Heart left ventricle (tissue), 16 donors: ENCODE measurements around the gene RNF208. TPM values are rescaled to one million over a fixed set of nuclear protein-coding genes. Genes with fewer than 3 reads are reported as not detected.

Experiments
- ATAC-seq, 4 donors: fragments of 200-7000 bp; cut with Tn5 transposase; one replicate each; pipeline ENCODE4 v1.9.1; 2020 to 2022; ENCODE audit warnings: moderate library complexity in 4 of 4, mild to moderate bottlenecking in 3 of 4, moderate number of reproducible peaks in 1 of 4
- DNase-seq, 5 donors: peaks; one replicate each; pipeline ENCODE4 v3.0.0-alpha.2; 2020
- H3K27ac ChIP-seq, 12 donors: fragments of 200-600 bp; sonication (generic) in 4 of 12; one replicate each; pipeline versions ENCODE4 v1.5.0 to v1.8.0; 2016 to 2022; ENCODE audit warnings: mild to moderate bottlenecking in 2 of 12
- H3K27me3 ChIP-seq, 9 donors: fragments of 200-600 bp; sonication (generic) in 2 of 9; one replicate each; pipeline versions ENCODE4 v1.5.1 to v1.8.0; 2016 to 2022; ENCODE audit warnings: mild to moderate bottlenecking in 3 of 9
- H3K36me3 ChIP-seq, 9 donors: fragments of 200-600 bp; sonication (generic) in 2 of 9; one replicate each; pipeline versions ENCODE4 v1.5.0 to v1.8.0; 2018 to 2022; ENCODE audit warnings: mild to moderate bottlenecking in 2 of 9
- H3K4me1 ChIP-seq, 12 donors: fragments of 200-600 bp; sonication (generic) in 4 of 12; one replicate each; pipeline versions ENCODE4 v1.5.0 to v1.8.0; 2016 to 2022; ENCODE audit warnings: mild to moderate bottlenecking in 3 of 12
- H3K4me3 ChIP-seq, 12 donors: fragments of 200-600 bp; sonication (generic) in 4 of 12; one replicate each; pipeline versions ENCODE4 v1.5.0 to v1.8.0; 2017 to 2022; ENCODE audit warnings: mild to moderate bottlenecking in 9 of 12, moderate library complexity in 4 of 12
- H3K9me3 ChIP-seq, 12 donors: fragments of 200-600 bp; sonication (generic) in 4 of 12; one replicate each; pipeline versions ENCODE4 v1.5.0 to v1.8.0; 2016 to 2022; ENCODE audit warnings: mild to moderate bottlenecking in 1 of 12
- POLR2A ChIP-seq, 2 donors: fragments of 450-650 bp; IDR thresholded peaks; one replicate each; pipeline ENCODE4 v1.6.1; 2017; ENCODE audit warnings: antibody characterized with exemption in 2 of 2, mild to moderate bottlenecking in 2 of 2, moderate library complexity in 2 of 2
- WGBS, 4 donors: extraction: QIAGEN DNeasy Blood & Tissue Kit in 2 of 4; methylation state at CpG; one replicate each; pipeline versions ENCODE4 v1.1.5 to v1.1.7; 2013 to 2018; 5-methylcytosine and 5-hydroxymethylcytosine counted together
- intact Hi-C, 10 donors: fragments of 100-400 bp; cut with DNase I; formaldehyde crosslinking; loops; one replicate each; pipeline versions ENCODE4 v1.11.1 to v1.14.2; 2022
- polyA plus RNA-seq, 2 donors: library from polyadenylated mRNA; stranded (reverse); fragments of 200-250 nt; gene quantifications; one replicate each; pipeline ENCODE4 v1.2.3, GENCODE V29; 2013
- total RNA-seq, 9 donors: library from RNA; depleted of rRNA in 2 of 9; stranded (reverse); fragments of >200 nt in 2 of 9; fragmentation: NEBNext Ultra II Directional in 3 of 9; extraction: Animal tissue kit (Norgen Biotek cat#: 25700) in 3 of 9; gene quantifications; one replicate each; pipeline versions ENCODE4 v1.1.0 to v1.2.4, GENCODE V29; 2016 to 2023
- TF ChIP-seq, protein P1 (sequence below), 12 donors: fragments of 200-600 bp; sonication (generic) in 4 of 12; IDR thresholded peaks; one replicate each; pipeline versions ENCODE4 v1.5.0 to v1.8.0; 2018 to 2022; ENCODE audit warnings: antibody characterized with exemption in 12 of 12, mild to moderate bottlenecking in 5 of 12
- donor health status: ischemic (EF 13 %, LVEDD 7.1; RV severe dilation, severe dysfunction).
- donor health status: healthy with polysubstance abuse.
- donor health status: DM: no; HTN: yes; CAD: no.
- donor health status: DM: no; HTN: no; CAD: no.
- donor health status: ischemic (EF 25% LVEDD 6.9; RV normal size, moderate dysfunction).
- donor health status: ischemic (EF 25% LVEDD 5.7; RV mildly dilated, moderate dysfunction).
- donor health status: healthy.
- donor health status: DM: yes; HTN: yes; CAD: no.
- donor health status: ischemic (EF 35%, LVEDD 5.7; RV mildly dilated, moderate dysfunction).
- donor health status: nonischemic (EF 11% LVEDD 7.7; RV severe dilation, severe dysfunction).
- donor health status: DM: yes; HTN: yes; CAD: no.
- donor health status: PGD.
- donor health status: ischemic (EF 29% LVEDD 5.4; RV normal size, mild dysfunction).
- donor health status: nonischemic (EF 23%, LVEDD 6.1; RV moderate dilation, normal function).

The RNF208 gene
- total and polyA plus RNA-seq, 11 donors = 6.9 to 72.7 (median 22.5) TPM

DNA sequence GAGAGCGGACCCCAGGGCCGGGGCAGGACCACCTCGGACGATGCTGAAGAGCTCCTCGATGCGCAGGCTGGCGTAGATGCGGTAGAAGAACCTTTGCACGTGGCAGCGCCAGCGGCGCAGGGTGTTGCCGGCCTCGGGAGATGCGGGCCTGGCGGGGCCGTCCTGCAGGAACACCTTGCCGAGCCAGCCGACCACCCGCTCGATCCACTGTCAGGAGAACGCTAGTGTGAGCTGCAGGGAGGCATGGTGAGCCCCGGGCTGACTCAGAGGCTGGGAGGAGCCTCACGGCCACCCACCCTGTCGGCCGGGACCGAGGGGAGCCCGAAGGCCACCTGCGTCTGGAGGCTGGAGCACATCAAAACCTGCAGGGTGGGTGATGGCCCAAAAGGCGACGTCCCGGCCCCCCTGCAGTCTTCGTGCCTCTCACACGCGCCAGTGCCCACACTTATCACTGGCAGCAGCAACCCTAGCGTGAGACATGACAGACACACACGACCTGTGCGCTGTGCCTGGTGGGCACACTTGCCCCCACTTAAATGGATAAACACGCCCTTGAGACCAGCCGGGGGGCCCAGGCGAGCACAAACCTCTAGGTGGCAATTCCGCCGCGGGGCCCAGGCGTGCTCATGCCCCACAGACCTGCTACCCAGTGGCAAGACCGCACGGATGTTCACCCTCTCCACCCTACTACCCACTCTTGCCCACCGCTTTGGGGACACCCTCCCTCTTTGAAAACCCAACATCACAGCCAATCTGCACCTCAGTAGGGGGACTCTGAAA, 37.0 kb downstream of the RNF208 start:
- peaks cover 14 to 48% (median 30%) of the 10 kb centered on the region in 12 donors for H3K4me1 ChIP-seq
- TF ChIP-seq POLR2A (IDR thresholded peaks at IDR 0.05) = no peak
- TF ChIP-seq, protein P1, sequence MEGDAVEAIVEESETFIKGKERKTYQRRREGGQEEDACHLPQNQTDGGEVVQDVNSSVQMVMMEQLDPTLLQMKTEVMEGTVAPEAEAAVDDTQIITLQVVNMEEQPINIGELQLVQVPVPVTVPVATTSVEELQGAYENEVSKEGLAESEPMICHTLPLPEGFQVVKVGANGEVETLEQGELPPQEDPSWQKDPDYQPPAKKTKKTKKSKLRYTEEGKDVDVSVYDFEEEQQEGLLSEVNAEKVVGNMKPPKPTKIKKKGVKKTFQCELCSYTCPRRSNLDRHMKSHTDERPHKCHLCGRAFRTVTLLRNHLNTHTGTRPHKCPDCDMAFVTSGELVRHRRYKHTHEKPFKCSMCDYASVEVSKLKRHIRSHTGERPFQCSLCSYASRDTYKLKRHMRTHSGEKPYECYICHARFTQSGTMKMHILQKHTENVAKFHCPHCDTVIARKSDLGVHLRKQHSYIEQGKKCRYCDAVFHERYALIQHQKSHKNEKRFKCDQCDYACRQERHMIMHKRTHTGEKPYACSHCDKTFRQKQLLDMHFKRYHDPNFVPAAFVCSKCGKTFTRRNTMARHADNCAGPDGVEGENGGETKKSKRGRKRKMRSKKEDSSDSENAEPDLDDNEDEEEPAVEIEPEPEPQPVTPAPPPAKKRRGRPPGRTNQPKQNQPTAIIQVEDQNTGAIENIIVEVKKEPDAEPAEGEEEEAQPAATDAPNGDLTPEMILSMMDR (IDR thresholded peaks at IDR 0.05) = no peak
- intact Hi-C loops = loop anchor here (5.0 to 10.0 kb wide), 5 partner anchors 37 to 70 kb away; partner anchors contain the start of genes CYSRT1 (in 4 of the 10), RNF224 (in 4 of the 10), RNF208 (in 2 of the 10) and DPP7 (in 1 of the 10)
- ATAC-seq = no peak
- H3K36me3 ChIP-seq = peaks cover 0 to 73% (median 51%) of the 10 kb centered on the region in 9 donors
- 92 to 97% (median 94%) methylated on average over 14 to 48 of the region's 48 CpGs for WGBS, 4 donors
- DNase-seq = no peak
- no peak overlapping the region for H3K27ac ChIP-seq
- H3K27me3 ChIP-seq = no peaks in the 10 kb centered on the region
- H3K4me3 ChIP-seq = no peak overlapping the region
- H3K9me3 ChIP-seq = no peaks in the 10 kb centered on the region

DNA sequence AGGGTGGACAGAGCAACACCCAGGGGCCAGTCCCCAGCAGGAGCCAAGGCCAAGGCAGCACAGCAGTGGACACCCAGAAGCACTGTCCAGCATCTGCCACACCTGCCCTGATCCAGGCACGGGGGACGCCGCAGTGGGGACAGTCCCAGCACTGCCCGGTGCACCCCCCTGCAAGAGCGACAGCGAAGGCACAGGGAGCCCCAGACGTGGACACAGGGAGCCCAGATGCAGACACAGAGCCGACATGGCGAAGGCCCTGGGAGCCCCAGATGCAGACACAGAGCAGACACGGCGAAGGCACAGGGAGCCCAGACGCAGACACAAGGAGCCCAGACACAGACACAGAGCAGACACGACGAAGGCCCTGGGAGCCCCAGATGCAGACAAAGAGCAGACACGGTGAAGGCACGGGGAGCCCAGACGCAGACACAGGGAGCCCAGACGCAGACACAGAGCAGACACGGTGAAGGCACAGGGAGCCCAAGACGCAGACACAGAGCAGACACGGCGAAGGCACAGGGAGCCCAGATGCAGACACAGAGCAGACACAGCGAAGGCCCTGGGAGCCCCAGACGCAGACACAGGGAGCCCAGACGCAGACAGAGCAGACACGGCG, 38.0 kb downstream of the RNF208 start:
- ATAC-seq (no peak), DNase-seq (no peak)
- Histone ChIP-seq H3K4me3 (no peak overlapping the region), H3K27ac (no peak overlapping the region), H3K9me3 (no peaks in the 10 kb centered on the region), H3K27me3 (no peaks in the 10 kb centered on the region), H3K36me3 (peaks cover 0 to 75% (median 55%) of the 10 kb centered on the region in 9 donors), H3K4me1 (peaks cover 7 to 38% (median 20%) of the 10 kb centered on the region in 12 donors)
- TF ChIP-seq POLR2A (IDR thresholded peaks at IDR 0.05) = no peak
- TF ChIP-seq, protein P1 (IDR thresholded peaks at IDR 0.05) = no peak
- 90 to 92% (median 91%) methylated on average over 26 to 27 of the region's 27 CpGs for WGBS, 4 donors
- intact Hi-C loops = loop anchor here in 4 of 10 donors (10.0 kb wide), 2 partner anchors 59 to 69 kb away; partner anchors contain the start of gene DPP7 (in 1 of the 4)

DNA sequence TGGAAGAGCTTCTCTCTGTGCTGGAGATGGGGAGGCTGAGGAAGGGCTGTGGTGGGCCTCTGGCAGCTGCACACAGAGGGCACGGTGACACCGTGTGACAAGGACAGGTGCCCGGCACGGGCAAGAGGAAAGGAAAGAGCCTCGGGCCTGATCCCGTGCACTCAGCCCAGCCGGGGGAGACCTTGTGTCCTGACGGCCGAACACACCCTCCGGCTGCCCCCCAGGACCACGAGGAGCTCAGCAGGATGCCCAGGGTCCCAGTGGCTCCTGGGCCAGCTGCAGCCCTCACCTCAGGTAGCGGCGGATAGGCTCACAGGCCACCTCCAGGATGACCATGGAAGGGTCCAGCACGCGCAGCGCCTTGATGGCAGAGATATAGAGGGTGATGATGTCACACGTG, 39.2 kb downstream of the RNF208 start:
- H3K4me1 ChIP-seq = peaks cover 7 to 33% (median 19%) of the 10 kb centered on the region in 12 donors
- ATAC-seq = no peak
- no peak for TF ChIP-seq POLR2A (IDR thresholded peaks at IDR 0.05)
- TF ChIP-seq, protein P1 (IDR thresholded peaks at IDR 0.05) = no peak
- no peak overlapping the region for H3K4me3 ChIP-seq
- no peak for DNase-seq
- H3K27me3 ChIP-seq = no peaks in the 10 kb centered on the region
- H3K36me3 ChIP-seq = peaks cover 0 to 87% (median 64%) of the 10 kb centered on the region in 9 donors
- H3K9me3 ChIP-seq = no peaks in the 10 kb centered on the region
- H3K27ac ChIP-seq = no peak overlapping the region
- 86 to 96% (median 92%) methylated on average over 12 to 17 of the region's 17 CpGs for WGBS, 4 donors
- intact Hi-C loops = loop anchor here in 4 of 10 donors (10.0 kb wide), 2 partner anchors 58 to 68 kb away; partner anchors contain the start of gene DPP7 (in 1 of the 4)

DNA sequence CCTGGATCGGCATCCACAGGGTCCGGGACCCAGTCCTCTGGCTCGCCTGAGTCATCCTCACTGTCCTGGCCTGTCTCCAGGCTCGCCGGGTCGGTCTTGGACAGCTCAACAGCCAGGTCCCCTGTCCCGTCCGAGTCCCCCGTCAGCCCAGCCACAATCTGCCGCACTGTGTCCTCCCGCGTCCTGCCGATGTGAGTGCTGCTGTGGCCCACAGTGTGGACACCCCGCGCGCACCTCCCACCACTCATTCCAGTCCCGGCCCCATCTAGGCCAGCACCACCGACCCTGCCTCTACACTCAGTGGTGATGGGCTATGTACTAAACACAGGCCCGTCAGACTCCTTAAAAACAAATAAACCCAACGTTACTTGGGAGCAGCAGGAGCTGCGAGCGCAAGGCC, 40.4 kb downstream of the RNF208 start:
- Histone ChIP-seq H3K4me3 (no peak overlapping the region), H3K4me1 (peaks cover 0 to 21% (median 7%) of the 10 kb centered on the region in 12 donors), H3K36me3 (peaks cover 0 to 94% (median 68%) of the 10 kb centered on the region in 9 donors), H3K27ac (no peak overlapping the region), H3K27me3 (no peaks in the 10 kb centered on the region), H3K9me3 (no peaks in the 10 kb centered on the region)
- intact Hi-C loops = loop anchor here in 4 of 10 donors (10.0 kb wide), 2 partner anchors 57 to 67 kb away; partner anchors contain the start of gene DPP7 (in 1 of the 4)
- 90 to 96% (median 95%) methylated on average over 21 to 22 of the region's 22 CpGs for WGBS, 4 donors
- no peak for DNase-seq
- no peak for ATAC-seq
- no peak for TF ChIP-seq POLR2A (IDR thresholded peaks at IDR 0.05)
- TF ChIP-seq, protein P1 (IDR thresholded peaks at IDR 0.05) = no peak
